GM21515 (cell line): ENCODE measurements around the gene ZNF232.
"Not testable (repeated sequence)": the region's sequence is repeated elsewhere in the genome, so short reads cannot be mapped to it uniquely, and the experiment has no call there.

Source experiments
- ATAC-seq: cut with Tn5 transposase; IDR thresholded peaks from one replicate; pipeline ENCODE4 v1.9.1; 2021; ENCODE audit not compliant: unreplicated experiment

The ZNF232 gene

DNA sequence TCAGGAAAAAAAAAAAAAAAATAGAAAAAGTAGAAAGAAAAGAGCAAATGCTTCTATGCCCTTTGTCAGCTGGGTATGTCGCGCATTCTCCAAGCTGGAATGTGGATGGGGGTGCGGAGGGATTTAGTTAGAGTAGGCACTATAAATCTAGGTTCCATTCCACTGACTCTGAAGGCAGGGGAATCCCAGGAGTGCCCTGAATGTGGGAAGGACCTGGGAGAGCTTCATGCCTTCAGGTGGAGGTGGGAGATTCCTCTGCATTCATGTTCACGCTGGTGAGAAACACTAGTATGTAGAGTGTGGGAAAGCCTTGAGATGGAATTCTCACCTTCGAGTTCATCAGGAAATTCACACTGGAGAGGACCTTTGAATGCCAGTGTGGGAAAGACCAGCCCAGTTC lies 12.4 kb downstream of the ZNF232 start:
- no peak for ATAC-seq

DNA sequence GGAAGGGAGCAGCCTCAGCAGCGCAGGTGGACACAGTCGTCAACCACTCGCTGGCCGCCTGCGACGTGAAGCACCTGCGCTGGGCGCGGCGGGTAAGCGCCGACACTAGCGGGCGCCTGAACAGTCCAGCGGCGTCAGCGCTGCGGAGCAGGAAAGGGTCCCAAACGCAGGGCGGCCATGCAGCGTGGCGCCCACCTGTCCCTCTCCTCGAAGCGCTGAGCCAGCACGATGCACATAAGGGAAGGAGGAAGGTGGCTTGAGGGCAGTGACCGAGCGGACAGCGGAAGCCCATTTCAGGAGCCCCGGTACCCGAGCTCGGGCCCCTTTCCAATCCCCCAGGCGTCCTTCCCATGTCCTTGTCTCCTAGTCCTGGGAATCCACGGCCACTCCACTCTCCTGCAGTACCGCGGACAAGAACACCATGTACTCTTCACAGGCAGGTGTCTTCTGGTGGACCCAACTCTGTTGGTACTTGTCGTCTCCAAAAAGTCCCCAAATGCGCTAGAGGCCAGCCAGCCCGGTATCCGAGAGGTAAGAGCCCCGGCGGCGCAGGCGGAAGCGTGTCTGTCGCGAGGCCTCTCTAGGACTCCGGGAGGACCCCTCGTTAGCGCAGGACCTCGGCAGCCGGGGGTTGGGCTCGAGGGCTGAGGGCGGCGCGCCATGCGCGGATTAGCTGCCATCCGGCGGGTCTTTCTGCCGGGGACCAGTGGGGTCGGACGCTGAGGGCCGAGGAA lies 14.4 kb downstream of the ZNF232 start:
- ATAC-seq = no peak

DNA sequence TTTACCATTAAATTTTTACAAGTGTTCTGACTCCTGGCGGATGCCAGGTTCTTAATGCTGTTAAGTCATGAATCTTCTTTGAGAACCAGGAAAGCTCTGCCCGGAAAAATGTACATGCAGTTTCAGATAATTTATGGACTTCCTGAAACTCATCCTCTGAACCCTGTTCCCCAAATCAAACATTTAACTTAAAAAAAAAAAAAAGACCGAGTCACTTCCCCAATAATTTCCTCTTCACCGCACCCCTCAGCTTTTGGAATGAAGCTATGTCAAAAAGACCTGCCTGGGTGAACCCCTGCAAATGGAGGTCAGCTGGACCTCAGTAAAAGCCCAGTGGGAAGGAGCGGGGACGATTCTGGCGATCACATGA lies 15.0 kb downstream of the ZNF232 start:
- ATAC-seq = no peak

DNA sequence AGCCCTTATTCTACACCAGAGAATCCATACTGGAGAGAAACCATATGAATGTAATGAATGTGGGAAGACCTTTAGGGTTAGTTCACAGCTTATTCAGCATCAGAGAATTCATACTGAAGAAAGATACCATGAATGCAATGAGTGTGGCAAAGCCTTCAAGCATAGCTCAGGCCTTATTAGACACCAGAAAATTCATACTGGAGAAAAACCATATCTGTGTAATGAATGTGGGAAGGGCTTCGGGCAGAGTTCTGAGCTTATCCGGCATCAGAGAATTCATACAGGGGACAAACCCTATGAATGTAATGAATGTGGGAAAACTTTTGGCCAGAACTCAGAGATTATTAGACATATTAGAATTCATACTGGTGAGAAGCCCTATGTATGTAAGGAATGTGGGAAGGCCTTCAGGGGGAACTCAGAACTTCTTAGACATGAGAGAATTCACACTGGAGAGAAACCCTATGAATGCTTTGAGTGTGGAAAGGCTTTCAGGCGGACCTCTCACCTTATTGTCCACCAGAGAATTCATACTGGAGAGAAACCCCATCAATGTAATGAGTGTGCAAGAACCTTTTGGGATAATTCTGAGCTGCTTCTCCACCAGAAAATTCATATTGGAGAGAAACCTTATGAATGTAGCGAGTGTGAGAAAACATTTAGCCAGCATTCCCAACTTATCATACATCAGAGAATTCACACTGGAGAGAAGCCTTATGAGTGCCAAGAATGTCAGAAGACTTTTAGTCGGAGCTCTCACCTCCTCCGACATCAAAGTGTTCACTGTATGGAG lies 19.3 kb downstream of the ZNF232 start:
- no peak for ATAC-seq

DNA sequence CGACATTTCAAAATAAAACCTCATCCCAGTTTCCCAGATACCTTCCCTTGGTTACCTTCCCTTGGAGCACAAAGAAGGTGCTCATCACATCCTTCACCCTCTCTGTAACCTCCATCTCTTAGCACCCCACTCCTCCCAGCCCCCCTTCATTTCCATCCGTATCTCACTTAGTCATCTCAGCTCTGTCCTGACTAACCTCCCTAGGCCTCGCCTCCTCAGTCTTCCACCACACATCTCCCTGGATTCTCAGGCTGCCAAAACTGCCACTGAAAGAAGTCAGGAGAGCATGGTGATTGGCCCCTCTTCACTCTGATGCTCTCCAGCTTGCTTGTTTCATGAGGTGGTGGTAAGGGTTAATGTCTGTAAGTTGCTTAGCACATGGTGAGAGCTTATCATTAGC lies 31.1 kb downstream of the ZNF232 start:
- ATAC-seq = no peak

DNA sequence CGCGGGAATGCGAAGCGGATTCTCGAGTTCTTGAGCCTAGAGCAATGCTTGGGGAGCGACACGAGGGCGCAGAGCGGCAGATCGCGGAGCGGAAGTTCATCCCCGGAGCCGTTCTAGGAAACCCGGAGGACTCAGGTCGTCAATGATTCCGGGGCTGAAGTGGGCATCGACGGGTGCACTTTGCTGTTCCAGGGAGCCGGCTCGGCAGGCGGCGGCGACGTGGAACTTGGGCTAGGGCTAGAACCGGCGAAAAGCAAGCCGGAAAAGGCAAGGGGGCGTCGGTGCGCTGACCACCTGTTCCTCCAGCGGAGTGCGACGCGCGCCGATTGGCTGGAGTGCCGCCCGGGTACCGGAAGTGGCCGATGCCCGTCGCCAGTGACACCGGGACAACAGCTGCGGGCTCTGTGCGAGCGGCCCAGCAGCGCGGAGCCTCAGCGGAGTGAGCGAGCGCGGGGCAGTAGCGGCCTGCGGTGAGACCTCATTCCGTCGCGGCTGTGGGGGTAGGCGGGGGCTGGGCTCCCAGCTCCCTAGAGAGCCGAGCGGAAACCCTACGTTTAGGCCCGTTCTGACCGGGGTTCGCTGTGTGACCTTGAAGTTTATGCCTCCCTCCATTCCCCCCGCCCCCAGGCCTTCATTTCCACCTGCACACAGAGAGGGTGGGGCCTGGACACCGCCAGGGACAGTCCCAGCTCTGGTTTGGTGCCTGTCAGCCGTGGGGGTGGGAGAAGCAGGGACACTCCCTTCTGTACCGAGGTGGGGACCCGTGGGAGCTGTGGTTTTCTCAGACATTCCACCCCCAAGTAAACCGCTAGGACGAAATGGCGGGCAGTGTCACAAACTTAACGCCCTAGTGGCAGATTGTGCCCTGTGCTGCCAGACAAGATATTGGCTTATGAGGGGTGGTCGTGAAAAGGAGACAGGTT lies 33.3 kb downstream of the ZNF232 start, which contains the start of gene ZFP3:
Gene ZFP3 (plus strand): TSS at position 362 of the 923 bp plus-strand sequence. CDS start 13,038 bp downstream, outside the sequence.
- peak; percentile 73 for ATAC-seq

DNA sequence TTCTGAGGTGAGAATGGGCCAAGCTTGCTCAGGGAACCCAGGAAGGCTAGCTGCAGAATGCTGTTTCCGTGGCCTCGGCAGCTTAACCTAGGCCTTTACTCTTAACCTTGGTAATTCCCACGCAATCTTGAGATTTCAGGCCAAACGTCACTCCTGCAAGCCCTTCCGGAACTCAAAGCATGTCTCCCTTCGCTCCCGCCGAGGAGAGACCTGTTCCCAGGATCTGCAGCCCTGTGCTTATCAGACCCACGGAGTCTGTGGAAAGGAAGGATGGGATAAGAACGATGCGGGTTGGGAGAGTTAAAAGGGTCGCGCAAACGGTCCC lies 33.9 kb downstream of the ZNF232 start:
- no peak for ATAC-seq

DNA sequence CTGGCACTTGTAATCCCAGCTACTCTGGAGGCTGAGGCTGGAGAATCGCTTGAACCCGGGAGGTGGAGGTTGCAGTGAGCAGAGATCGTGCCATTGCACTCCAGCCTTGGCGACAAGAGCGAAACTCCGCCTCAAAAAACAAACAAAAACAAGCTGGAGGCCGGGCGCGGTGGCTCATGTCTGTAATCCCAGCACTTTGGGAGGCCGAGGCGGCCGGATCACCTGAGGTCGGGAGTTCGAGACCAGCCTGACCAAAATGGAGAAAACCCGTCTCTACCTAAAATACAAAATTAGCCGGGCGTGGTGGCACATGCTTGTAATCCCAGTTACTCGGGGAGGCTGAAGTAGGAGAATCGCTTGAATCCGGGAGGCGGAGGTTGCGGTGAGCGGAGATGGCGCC lies 34.4 kb downstream of the ZNF232 start:
- not testable (repeated sequence) for ATAC-seq

DNA sequence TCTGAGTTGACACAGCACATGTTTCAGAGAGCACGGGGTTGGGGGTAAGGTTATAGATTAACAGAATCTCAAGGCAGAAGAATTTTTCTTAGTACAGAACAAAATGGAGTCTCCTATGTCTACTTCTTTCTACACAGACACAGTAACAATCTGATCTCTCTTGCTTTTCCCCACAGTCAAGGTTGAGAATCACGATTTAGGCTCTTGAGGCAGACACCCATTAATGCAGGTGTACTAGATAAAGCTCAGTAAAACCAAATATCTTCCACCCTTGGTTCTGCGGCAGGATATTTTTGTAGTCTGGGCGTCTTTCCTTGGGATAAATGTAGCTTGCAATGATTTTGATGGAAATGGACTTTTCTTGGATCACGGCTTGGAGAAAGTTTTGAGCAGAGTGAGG lies 36.2 kb downstream of the ZNF232 start:
- ATAC-seq = not testable (repeated sequence)

DNA sequence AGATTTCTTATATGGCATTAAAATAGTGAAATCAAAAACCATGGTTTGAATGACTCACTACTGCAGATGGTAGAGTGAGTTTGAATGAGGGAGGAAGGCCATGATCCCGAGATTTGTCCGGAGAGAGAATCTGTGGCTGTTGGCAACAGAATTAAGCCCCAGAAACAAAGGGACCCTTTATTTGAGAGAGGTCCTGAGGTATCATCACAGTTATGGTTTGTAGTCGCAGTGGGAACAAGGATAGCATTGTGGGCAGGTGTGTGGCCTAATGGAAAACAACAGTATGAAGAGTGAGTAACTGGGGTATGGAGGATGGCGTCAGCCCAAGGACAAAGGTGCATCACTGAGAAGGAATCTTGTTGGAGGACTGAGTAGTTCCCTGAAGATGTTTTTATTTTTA lies 42.0 kb downstream of the ZNF232 start:
- ATAC-seq = no peak

DNA sequence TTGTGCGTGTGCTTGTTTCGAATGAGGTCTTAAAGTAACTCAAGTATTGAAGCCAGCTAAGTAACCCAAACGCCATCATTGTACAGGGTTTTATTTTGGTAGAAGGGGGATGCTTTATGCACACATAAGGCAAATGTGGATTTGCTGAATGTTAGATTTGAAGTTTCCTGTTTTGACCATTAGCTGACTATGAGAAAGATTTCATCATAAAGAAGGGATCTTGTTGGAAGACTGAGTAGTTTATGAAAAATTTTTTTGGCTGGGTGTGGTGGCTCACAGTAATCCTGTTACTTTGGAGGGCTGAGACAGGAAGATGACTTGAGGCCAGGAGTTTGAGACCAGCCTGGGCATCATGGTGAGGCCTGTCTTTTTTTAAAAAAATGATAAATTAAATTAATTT lies 43.4 kb downstream of the ZNF232 start:
- ATAC-seq = no peak

DNA sequence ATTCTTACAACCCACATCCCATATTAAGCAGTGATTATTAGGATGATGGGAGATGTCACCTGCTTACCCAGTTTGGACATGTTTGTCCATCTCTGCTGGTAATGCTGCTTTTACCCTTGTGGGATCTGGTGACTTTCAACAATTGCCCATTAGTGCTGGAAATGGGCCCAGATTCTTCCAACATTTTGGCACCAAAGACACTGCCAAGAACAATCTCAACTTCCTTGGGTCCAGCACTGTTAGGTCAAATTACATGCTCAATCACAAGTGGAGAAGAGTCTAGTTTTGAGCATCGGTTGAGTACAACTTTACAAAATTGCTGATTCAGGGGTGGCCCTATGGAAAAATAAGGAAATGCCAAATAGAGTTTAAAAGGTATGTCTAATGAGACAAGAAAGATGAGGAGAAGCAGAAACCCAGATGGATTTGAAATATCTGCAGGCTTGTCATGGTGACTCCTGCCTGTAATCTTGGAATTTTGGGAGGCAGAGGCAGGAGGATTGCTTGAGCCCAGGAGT lies 46.4 kb downstream of the ZNF232 start:
- ATAC-seq = no peak
